ENCODE results near the gene SELENOF.

Gene SELENOF

GRCh38 chr1:86938450-86938849 lies 24.5 kb upstream of the SELENOF start:
- no peak for DNase-seq (ENCODE audit: low read depth)
- H3K4me3 ChIP-seq (replicated peaks; ENCODE audit: low read depth, low read length): no peak overlapping the region
- TF ChIP-seq, protein P1, sequence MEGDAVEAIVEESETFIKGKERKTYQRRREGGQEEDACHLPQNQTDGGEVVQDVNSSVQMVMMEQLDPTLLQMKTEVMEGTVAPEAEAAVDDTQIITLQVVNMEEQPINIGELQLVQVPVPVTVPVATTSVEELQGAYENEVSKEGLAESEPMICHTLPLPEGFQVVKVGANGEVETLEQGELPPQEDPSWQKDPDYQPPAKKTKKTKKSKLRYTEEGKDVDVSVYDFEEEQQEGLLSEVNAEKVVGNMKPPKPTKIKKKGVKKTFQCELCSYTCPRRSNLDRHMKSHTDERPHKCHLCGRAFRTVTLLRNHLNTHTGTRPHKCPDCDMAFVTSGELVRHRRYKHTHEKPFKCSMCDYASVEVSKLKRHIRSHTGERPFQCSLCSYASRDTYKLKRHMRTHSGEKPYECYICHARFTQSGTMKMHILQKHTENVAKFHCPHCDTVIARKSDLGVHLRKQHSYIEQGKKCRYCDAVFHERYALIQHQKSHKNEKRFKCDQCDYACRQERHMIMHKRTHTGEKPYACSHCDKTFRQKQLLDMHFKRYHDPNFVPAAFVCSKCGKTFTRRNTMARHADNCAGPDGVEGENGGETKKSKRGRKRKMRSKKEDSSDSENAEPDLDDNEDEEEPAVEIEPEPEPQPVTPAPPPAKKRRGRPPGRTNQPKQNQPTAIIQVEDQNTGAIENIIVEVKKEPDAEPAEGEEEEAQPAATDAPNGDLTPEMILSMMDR (IDR thresholded peaks at IDR 0.05; ENCODE audit: low read length, missing control alignments): no peak

GRCh38 chr1:86933562-86934377 lies 19.8 kb upstream of the SELENOF start:
- no peak overlapping the region for H3K4me3 ChIP-seq (replicated peaks; ENCODE audit: low read depth, low read length)
- no peak for DNase-seq (ENCODE audit: low read depth)
- TF ChIP-seq, protein P1 (IDR thresholded peaks at IDR 0.05; ENCODE audit: low read length, missing control alignments): no peak

DNA sequence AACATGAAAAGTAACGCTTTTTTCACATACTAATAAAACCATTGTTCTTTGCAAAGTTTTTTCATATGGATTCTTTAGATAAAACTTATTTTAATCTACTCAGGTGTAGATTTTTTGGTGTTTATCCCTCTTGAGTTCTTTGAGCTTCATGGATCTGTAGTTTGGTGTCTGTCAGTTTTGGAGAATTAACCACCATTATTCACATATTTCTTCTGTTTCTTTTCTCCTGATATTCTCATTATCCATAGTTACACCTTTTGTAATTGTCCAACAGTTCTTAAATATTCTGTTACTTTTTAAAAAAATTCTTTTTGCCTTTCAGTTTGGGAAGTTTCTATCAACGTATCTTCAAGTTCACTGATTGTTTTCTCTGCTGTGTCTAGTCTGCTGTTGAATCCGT lies 19.1 kb upstream of the SELENOF start:
- TF ChIP-seq, protein P1 (IDR thresholded peaks at IDR 0.05; ENCODE audit: low read length, missing control alignments): no peak
- no peak overlapping the region for H3K4me3 ChIP-seq (replicated peaks; ENCODE audit: low read depth, low read length)
- DNase-seq (ENCODE audit: low read depth): no peak

- TF ChIP-seq, protein P1 (IDR thresholded peaks at IDR 0.05; ENCODE audit: low read length, missing control alignments): no peak
- DNase-seq (ENCODE audit: low read depth): no peak
Observed at GRCh38 chr1:86928819-86929218, 14.9 kb upstream of the SELENOF start.

GRCh38 chr1:86926883-86927282 lies 13.0 kb upstream of the SELENOF start:
- TF ChIP-seq, protein P1 (IDR thresholded peaks at IDR 0.05; ENCODE audit: low read length, missing control alignments): no peak
- peak; percentile 23 for DNase-seq (ENCODE audit: low read depth)
- H3K4me3 ChIP-seq (replicated peaks; ENCODE audit: low read depth, low read length): no peak overlapping the region

More at GRCh38 chr1:86928819-86929218, 14.9 kb upstream of the SELENOF start:
- no peak overlapping the region for H3K4me3 ChIP-seq (replicated peaks; ENCODE audit: low read depth, low read length)

DNA sequence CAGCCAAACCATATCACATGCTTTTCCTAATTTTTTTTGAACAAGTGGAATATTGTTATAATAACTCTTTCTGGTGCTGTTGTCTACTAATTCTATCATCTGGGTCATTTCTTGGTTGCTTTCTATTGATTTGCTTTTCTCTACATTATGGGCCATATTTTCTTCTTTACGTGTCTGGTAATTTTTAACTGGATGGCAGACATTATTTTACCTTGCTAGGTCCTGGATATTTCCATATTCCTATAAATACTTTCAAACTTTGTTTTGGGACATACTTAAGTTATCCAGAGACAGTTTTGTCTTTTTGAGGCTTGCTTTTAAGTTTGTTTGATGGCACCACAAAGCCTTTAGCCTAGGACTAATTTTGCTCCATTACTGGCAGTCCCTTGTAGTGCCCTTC lies 11.8 kb upstream of the SELENOF start:
- H3K4me3 ChIP-seq (replicated peaks; ENCODE audit: low read depth, low read length): no peak overlapping the region
- no peak for DNase-seq (ENCODE audit: low read depth)
- TF ChIP-seq, protein P1 (IDR thresholded peaks at IDR 0.05; ENCODE audit: low read length, missing control alignments): no peak
